Measurements from ENCODE around the gene TP53AIP1.

The TP53AIP1 gene

DNA sequence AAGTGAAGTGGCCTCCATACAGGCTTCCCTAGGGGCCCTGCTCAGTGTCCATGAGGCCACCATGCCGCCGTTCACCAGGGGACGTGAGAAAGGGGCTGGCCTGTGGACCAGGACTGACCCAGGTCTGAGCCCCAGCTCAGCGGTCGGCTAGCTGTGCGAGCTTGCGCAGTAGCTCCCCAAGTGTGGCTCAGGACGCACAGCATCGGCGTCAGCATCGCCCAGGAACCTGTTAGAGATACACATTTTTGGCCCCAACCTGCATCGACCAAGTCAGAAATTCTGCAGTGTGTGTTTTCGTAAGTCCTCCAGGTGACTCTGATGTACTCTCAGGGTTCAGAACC is 429 bp downstream of the TP53AIP1 start:
- Histone ChIP-seq H3K36me3 (no peaks in the 10 kb centered on the region), H3K27me3 (ENCODE audit: insufficient read depth, low read depth, severe bottlenecking) (no peaks in the 10 kb centered on the region), H3K9me3 (ENCODE audit: severe bottlenecking) (no peaks in the 10 kb centered on the region), H3K27ac (no peak overlapping the region), H3K4me3 (ENCODE audit: low read depth, low read length) (no peak overlapping the region)
- TF ChIP-seq, protein P1, sequence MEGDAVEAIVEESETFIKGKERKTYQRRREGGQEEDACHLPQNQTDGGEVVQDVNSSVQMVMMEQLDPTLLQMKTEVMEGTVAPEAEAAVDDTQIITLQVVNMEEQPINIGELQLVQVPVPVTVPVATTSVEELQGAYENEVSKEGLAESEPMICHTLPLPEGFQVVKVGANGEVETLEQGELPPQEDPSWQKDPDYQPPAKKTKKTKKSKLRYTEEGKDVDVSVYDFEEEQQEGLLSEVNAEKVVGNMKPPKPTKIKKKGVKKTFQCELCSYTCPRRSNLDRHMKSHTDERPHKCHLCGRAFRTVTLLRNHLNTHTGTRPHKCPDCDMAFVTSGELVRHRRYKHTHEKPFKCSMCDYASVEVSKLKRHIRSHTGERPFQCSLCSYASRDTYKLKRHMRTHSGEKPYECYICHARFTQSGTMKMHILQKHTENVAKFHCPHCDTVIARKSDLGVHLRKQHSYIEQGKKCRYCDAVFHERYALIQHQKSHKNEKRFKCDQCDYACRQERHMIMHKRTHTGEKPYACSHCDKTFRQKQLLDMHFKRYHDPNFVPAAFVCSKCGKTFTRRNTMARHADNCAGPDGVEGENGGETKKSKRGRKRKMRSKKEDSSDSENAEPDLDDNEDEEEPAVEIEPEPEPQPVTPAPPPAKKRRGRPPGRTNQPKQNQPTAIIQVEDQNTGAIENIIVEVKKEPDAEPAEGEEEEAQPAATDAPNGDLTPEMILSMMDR (IDR thresholded peaks at IDR 0.05; ENCODE audit: low read depth, low read length): no peak
- DNase-seq: no peak

DNA sequence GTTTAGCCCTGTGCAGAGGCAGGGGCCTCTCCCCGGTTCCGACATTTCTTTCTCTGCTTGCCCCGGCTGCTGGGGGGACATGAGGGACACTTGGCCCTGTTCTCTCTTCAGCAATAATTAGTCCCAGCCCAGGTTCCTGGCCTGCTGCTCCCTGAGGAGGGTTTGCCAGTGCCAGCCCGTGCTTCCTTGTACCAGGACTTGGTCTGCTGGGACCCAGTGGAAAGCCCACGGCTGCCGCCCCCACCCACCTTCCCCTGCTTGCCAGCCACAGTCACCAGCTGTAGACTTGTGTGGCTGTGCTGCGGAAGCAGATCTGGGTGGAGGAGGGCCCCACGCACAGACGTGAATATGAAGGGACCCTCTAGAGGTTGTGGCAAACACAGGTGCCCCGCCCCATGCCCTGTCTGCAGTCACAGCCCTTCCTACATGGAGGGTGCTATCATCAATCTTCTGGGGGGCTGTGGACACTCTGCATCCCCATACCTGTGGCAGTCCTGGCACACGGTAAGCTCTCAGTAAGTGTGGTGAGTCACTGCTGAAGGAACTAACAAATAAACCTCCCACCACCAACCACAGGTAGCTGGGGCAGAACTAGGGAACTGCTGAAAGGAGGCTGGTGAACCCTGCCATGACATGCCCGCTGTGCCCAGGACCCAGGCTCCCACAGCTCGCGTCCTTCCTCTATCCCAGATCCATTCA is 949 bp downstream of the TP53AIP1 start:
- Histone ChIP-seq H3K36me3 (no peaks in the 10 kb centered on the region), H3K9me3 (ENCODE audit: severe bottlenecking) (no peaks in the 10 kb centered on the region), H3K27me3 (ENCODE audit: insufficient read depth, low read depth, severe bottlenecking) (no peaks in the 10 kb centered on the region), H3K27ac (no peak overlapping the region), H3K4me3 (ENCODE audit: low read depth, low read length) (no peak overlapping the region)
- DNase-seq: no peak
- TF ChIP-seq, protein P1 (IDR thresholded peaks at IDR 0.05; ENCODE audit: low read depth, low read length): no peak

DNA sequence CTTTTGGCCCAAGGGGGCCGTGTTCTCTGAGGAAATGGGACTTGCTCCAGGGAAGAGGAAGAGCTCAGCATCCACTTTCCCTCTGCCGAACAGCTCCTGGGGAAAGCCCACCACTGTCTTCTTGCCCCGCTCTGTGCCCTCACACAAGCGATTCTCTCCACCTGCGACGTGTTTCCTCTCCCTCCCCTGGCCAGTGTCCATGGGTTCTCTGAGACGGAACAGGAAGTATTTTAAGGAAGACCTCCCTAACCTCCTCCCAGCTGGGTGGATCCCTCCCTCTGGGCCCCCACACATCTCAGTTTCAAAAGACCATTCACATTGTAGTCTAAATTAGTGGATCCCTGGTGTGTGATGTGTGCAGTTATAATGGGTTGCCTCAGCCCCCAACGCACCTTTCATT is 1.6 kb downstream of the TP53AIP1 start:
- TF ChIP-seq, protein P1 (IDR thresholded peaks at IDR 0.05; ENCODE audit: low read depth, low read length): no peak
- no peaks in the 10 kb centered on the region for H3K27me3 ChIP-seq (ENCODE audit: insufficient read depth, low read depth, severe bottlenecking)
- no peaks in the 10 kb centered on the region for H3K36me3 ChIP-seq
- DNase-seq: no peak
- H3K4me3 ChIP-seq (ENCODE audit: low read depth, low read length): no peak overlapping the region
- H3K27ac ChIP-seq: no peak overlapping the region
- H3K9me3 ChIP-seq (ENCODE audit: severe bottlenecking): no peaks in the 10 kb centered on the region

DNA sequence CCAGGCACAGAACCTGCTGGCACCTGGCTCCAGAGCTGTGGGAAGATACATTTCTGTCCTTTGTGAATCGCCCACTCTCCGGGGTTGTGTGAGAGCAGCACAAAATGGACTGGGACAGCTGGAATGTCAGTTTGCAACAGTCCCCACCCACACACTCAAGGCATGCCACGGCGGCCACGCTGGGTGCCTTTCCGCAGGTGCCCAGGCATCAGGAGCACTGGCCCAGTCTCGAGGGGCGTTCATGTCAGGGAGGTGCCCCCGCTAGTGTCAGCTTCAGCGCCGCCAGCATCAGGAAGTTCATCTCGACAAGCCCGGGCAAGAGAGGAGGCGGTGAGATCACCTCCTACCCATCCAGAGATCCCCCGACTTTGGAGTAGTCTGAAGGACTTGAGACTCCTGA is 2.1 kb downstream of the TP53AIP1 start:
- TF ChIP-seq, protein P1 (IDR thresholded peaks at IDR 0.05; ENCODE audit: low read depth, low read length): no peak
- DNase-seq: no peak
- Histone ChIP-seq H3K27ac (no peak overlapping the region), H3K4me3 (ENCODE audit: low read depth, low read length) (no peak overlapping the region), H3K27me3 (ENCODE audit: insufficient read depth, low read depth, severe bottlenecking) (no peaks in the 10 kb centered on the region), H3K36me3 (no peaks in the 10 kb centered on the region), H3K9me3 (ENCODE audit: severe bottlenecking) (no peaks in the 10 kb centered on the region)

DNA sequence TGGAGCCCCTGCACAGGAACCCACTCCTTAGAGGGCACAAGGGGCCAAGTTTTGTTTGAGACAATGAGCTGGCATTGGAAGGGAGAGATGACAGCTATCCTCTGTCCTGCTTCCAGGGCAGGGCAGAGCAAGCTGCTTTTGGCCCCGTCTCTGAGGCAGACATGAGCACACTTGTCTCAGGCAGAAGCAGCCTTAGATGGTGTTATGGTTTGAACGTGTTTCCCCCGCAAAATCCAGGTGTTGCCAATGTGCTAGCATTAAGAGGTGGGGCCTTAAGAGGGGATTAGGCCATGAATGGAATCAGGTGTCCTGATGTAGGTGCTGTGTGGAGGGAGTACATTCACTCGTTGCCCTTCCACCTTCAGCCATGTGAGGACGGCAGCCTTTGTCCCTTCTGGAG is 2.5 kb downstream of the TP53AIP1 start:
- Histone ChIP-seq H3K27me3 (ENCODE audit: insufficient read depth, low read depth, severe bottlenecking) (no peaks in the 10 kb centered on the region), H3K36me3 (no peaks in the 10 kb centered on the region), H3K27ac (no peak overlapping the region), H3K9me3 (ENCODE audit: severe bottlenecking) (no peaks in the 10 kb centered on the region), H3K4me3 (ENCODE audit: low read depth, low read length) (no peak overlapping the region)
- no peak for DNase-seq
- TF ChIP-seq, protein P1 (IDR thresholded peaks at IDR 0.05; ENCODE audit: low read depth, low read length): no peak

DNA sequence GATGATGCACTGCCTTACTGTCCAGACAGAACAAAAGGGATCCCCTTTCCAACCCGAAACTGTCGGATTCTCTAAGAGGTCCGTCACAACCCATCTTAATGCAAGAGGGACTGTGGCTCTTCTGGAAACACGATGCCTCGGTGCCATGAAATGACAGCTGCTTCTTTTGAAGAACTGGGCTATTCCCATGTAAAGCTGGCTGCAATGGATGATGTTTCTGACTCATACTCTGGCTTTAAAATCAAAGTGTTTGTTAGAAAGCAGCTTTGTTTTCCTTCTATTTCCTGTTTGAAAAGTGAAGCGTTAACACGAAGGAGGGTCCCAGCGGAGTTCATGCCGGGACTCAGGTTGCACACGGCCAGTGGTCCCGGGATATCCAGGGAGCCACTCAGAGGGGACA is 3.1 kb downstream of the TP53AIP1 start:
- no peak overlapping the region for H3K4me3 ChIP-seq (ENCODE audit: low read depth, low read length)
- H3K27me3 ChIP-seq (ENCODE audit: insufficient read depth, low read depth, severe bottlenecking): no peaks in the 10 kb centered on the region
- no peak for DNase-seq
- H3K36me3 ChIP-seq: no peaks in the 10 kb centered on the region
- no peaks in the 10 kb centered on the region for H3K9me3 ChIP-seq (ENCODE audit: severe bottlenecking)
- no peak overlapping the region for H3K27ac ChIP-seq
- TF ChIP-seq, protein P1 (IDR thresholded peaks at IDR 0.05; ENCODE audit: low read depth, low read length): no peak
